ENCODE data around the gene CNN2. TPM values are rescaled to one million over a fixed set of nuclear protein-coding genes. Genes with fewer than 3 reads are reported as not detected.
A peak's percentile ranks its signal among the peaks of the same experiment; 100 is the strongest.

Gene CNN2
- total and polyA plus RNA-seq, 9 donors = 60.6 to 438 (median 192) TPM

- no peaks in the 10 kb centered on the region for H3K9me3 ChIP-seq
- no peaks in the 10 kb centered on the region for H3K27me3 ChIP-seq
- H3K36me3 ChIP-seq = no peaks in the 10 kb centered on the region
- H3K4me1 ChIP-seq (ENCODE audit: insufficient read depth) = peaks cover 2% of the 10 kb centered on the region
- no peak overlapping the region for H3K27ac ChIP-seq
- no peak for DNase-seq
- WGBS, 3 donors = 87 to 89% (median 88%) methylated on average over 71 to 73 of the region's 73 CpGs
- no peak overlapping the region for H3K4me3 ChIP-seq
- TF ChIP-seq CTCF (IDR thresholded peaks at IDR 0.05) = no peak
- TF ChIP-seq EP300 (IDR thresholded peaks at IDR 0.05) = no peak
- no peak for TF ChIP-seq POLR2A (IDR thresholded peaks at IDR 0.05)
- intact Hi-C loops (cut with DNase I) = no loop called here
Observed at GRCh38 chr19:1007399-1008251, 18.8 kb upstream of the CNN2 start.

- DNase-seq = no peak
- H3K27me3 ChIP-seq = no peaks in the 10 kb centered on the region
- TF ChIP-seq CTCF (IDR thresholded peaks at IDR 0.05) = no peak
- TF ChIP-seq EP300 (IDR thresholded peaks at IDR 0.05) = no peak
- no peak for TF ChIP-seq POLR2A (IDR thresholded peaks at IDR 0.05)
- H3K4me3 ChIP-seq = peak overlapping the region; percentile 17
- H3K4me1 ChIP-seq (ENCODE audit: insufficient read depth) = peaks cover 2% of the 10 kb centered on the region
- H3K27ac ChIP-seq = peak overlapping the region in 1 of 2 donors; percentile 71
- H3K9me3 ChIP-seq = no peaks in the 10 kb centered on the region
- no peaks in the 10 kb centered on the region for H3K36me3 ChIP-seq
- intact Hi-C loops (cut with DNase I) = no loop called here
- 65 to 84% (median 75%) methylated on average over 43 to 45 of the region's 45 CpGs for WGBS, 3 donors
Observed at GRCh38 chr19:1008268-1009040, 18.0 kb upstream of the CNN2 start.

- H3K27ac ChIP-seq = peak overlapping the region; percentile 15 to 71
- intact Hi-C loops (cut with DNase I) = no loop called here
- no peaks in the 10 kb centered on the region for H3K36me3 ChIP-seq
Observed at GRCh38 chr19:1009041-1009980, 17.1 kb upstream of the CNN2 start.

More at GRCh38 chr19:1009041-1009980, 17.1 kb upstream of the CNN2 start:
- Histone ChIP-seq H3K27me3 (no peaks in the 10 kb centered on the region), H3K4me1 (ENCODE audit: insufficient read depth) (peaks cover 2% of the 10 kb centered on the region), H3K4me3 (peak overlapping the region; percentile 17), H3K9me3 (no peaks in the 10 kb centered on the region)
- WGBS, 3 donors = 11 to 29% (median 19%) methylated on average over 35 to 92 of the region's 92 CpGs
- TF ChIP-seq CTCF (IDR thresholded peaks at IDR 0.05) (peak in 1 of 3 donors; percentile 32), POLR2A (IDR thresholded peaks at IDR 0.05) (no peak), EP300 (IDR thresholded peaks at IDR 0.05) (no peak)
- peak; percentile 74 to 83 (median 76) for DNase-seq

Data from ovary (tissue), 9 donors.